GM12801 (cell line): ENCODE results near the gene MCTP1.

Experiments used
- TF ChIP-seq, protein P1 (sequence below): IDR thresholded peaks from one replicate; pipeline ENCODE4 v1.5.1; 2011; ENCODE audit warnings: control low read depth; ENCODE audit not compliant: insufficient read length; ENCODE audit errors: extremely low read depth

Gene MCTP1

GRCh38 chr5:95284572-95285408, at the start of gene MCTP1:
Gene MCTP1, minus strand, starts transcription at chr5:95285094.
- TF ChIP-seq, protein P1, sequence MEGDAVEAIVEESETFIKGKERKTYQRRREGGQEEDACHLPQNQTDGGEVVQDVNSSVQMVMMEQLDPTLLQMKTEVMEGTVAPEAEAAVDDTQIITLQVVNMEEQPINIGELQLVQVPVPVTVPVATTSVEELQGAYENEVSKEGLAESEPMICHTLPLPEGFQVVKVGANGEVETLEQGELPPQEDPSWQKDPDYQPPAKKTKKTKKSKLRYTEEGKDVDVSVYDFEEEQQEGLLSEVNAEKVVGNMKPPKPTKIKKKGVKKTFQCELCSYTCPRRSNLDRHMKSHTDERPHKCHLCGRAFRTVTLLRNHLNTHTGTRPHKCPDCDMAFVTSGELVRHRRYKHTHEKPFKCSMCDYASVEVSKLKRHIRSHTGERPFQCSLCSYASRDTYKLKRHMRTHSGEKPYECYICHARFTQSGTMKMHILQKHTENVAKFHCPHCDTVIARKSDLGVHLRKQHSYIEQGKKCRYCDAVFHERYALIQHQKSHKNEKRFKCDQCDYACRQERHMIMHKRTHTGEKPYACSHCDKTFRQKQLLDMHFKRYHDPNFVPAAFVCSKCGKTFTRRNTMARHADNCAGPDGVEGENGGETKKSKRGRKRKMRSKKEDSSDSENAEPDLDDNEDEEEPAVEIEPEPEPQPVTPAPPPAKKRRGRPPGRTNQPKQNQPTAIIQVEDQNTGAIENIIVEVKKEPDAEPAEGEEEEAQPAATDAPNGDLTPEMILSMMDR = no peak

- TF ChIP-seq, protein P1 = no peak
Measured at GRCh38 chr5:95332158-95332557, 47.3 kb upstream of the MCTP1 start.

DNA sequence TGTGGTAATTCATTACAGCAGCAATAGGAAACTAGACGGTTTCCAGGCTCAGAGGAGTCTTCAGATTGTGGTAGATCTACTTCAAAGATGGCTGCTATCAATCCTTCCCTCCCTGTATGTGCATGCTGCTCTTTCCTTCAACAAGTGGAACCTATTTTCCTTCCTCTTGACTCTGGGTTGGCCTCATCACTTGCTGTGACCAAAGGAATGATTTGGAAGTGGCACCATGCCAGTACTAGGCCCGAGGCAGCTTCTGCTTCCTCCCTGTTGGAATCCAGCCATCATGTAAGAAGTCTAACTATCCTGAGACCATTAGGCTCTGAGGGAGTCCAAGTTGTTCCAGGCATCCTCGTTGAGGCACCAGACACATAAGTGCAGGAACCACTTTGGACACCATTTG, 46.5 kb upstream of the MCTP1 start:
- TF ChIP-seq, protein P1 = no peak

DNA sequence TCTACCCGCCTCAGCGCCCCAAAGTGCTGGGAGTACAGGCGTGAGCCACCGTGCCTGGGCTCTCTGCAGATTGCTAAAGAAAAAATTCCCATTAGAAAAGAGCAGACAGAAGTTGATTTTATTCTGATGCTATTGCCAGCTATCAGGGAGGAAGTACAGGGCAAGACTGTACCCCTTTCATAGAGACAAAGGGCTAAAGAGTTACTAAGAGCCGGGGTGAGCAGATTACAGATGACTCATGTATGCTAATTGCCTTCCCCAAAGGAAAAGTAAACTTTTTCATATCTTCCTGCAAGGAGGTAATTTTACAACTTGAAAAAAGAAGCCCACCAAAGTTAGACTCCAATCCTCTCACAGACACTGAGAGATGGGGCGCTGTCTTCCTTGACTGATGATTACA, 42.3 kb upstream of the MCTP1 start:
- TF ChIP-seq, protein P1 = no peak

- TF ChIP-seq, protein P1 = no peak
Measured at GRCh38 chr5:95317687-95318086, 32.8 kb upstream of the MCTP1 start.

- TF ChIP-seq, protein P1 = no peak
Measured at GRCh38 chr5:95317085-95317484, 32.2 kb upstream of the MCTP1 start.

- TF ChIP-seq, protein P1 = no peak
Measured at GRCh38 chr5:95304711-95305110, 19.8 kb upstream of the MCTP1 start.
